ENCODE results near the gene C10orf71. TPM values are rescaled to one million over a fixed set of nuclear protein-coding genes. Genes with fewer than 3 reads are reported as not detected.

C10orf71 gene
- total RNA-seq, 1 experiment from 2014 or later = not detected

- Histone ChIP-seq H3K36me3 (ENCODE audit: control insufficient read depth in 1 of 2, insufficient read depth in 2 of 2, low read length in 2 of 2) (no peaks in the 10 kb centered on the region), H4K20me1 (ENCODE audit: insufficient read depth) (no peaks in the 10 kb centered on the region), H2AFZ (ENCODE audit: low read depth, low read length, poor library complexity, severe bottlenecking) (no peak overlapping the region), H3K4me2 (ENCODE audit: low read length) (no peak overlapping the region), H3K9ac (ENCODE audit: low read length) (no peak overlapping the region), H3K4me1 (ENCODE audit: control insufficient read depth in 1 of 2, insufficient read depth in 2 of 2, low read length in 2 of 2) (no peaks in the 10 kb centered on the region), H3K27me3 (ENCODE audit: insufficient read depth, low read length) (peaks cover 23% of the 10 kb centered on the region; the same call in 1 of the 2 replicates), H3K79me2 (ENCODE audit: insufficient read depth, low read length) (no peaks in the 10 kb centered on the region), H3K4me3 (replicated peaks in 1 of 2; ENCODE audit: low read depth in 1 of 2, low read length in 2 of 2) (no peak overlapping the region), H3K27ac (ENCODE audit: low read depth, low read length) (no peak overlapping the region), H3K9me2 (ENCODE audit: insufficient read depth) (no peaks in the 10 kb centered on the region), H3K9me3 (ENCODE audit: control insufficient read depth in 1 of 2, insufficient read depth in 1 of 2, low read depth in 1 of 2, low read length in 2 of 2) (no peaks in the 10 kb centered on the region)
- CTCF ChIA-PET = no interaction called here
- TF ChIP-seq SP1 (IDR thresholded peaks at IDR 0.05; ENCODE audit: low read depth) (no peak), ZNF274 (IDR thresholded peaks at IDR 0.05; ENCODE audit: low read depth, low read length) (no peak), EZH2 (IDR thresholded peaks at IDR 0.05) (no peak), POLR2AphosphoS5 (IDR thresholded peaks at IDR 0.05; ENCODE audit: low read depth, low read length) (no peak), FOSL1 (IDR thresholded peaks at IDR 0.05; ENCODE audit: low read depth) (no peak), RAD21 (IDR thresholded peaks at IDR 0.05; ENCODE audit: low read depth) (no peak), CEBPB (IDR thresholded peaks at IDR 0.05; ENCODE audit: low read depth) (no peak), POLR2A (IDR thresholded peaks at IDR 0.05; ENCODE audit: borderline replicate concordance, extremely low read depth, insufficient read depth, insufficient read length) (no peak)
- no TSS peak for BruUV-seq (replicated peaks)
- ATAC-seq (no peak), DNase-seq (ENCODE audit: low read depth, low spot score) (no peak)
- POLR2A ChIA-PET = no interaction called here
- intact Hi-C loops (cut with micrococcal nuclease) = no loop called here
- RAD21 ChIA-PET (ENCODE audit: low non-redundant PET in 1 of 2, low total read pairs in 2 of 2, uncharacterized antibody in 2 of 2, unreplicated experiment in 2 of 2) = no interaction called here
Observed at GRCh38 chr10:49313501-49314070, 14.6 kb downstream of the C10orf71 start.

- no peaks in the 10 kb centered on the region for H3K79me2 ChIP-seq (ENCODE audit: insufficient read depth, low read length)
- intact Hi-C loops (cut with micrococcal nuclease) = no loop called here
Observed at GRCh38 chr10:49314806-49315205, 15.8 kb downstream of the C10orf71 start.

More at GRCh38 chr10:49314806-49315205, 15.8 kb downstream of the C10orf71 start:
- H3K27me3 ChIP-seq (ENCODE audit: insufficient read depth, low read length) = peaks cover 23% of the 10 kb centered on the region; the same call in 1 of the 2 replicates
- no peaks in the 10 kb centered on the region for H3K9me3 ChIP-seq (ENCODE audit: control insufficient read depth in 1 of 2, insufficient read depth in 1 of 2, low read depth in 1 of 2, low read length in 2 of 2)
- BruUV-seq (replicated peaks) = no TSS peak
- no peaks in the 10 kb centered on the region for H3K9me2 ChIP-seq (ENCODE audit: insufficient read depth)
- DNase-seq (ENCODE audit: low read depth, low spot score) = no peak
- ATAC-seq = no peak
- ChIA-PET CTCF (no interaction called here), POLR2A (no interaction called here), RAD21 (ENCODE audit: low non-redundant PET in 1 of 2, low total read pairs in 2 of 2, uncharacterized antibody in 2 of 2, unreplicated experiment in 2 of 2) (no interaction called here)
- H3K4me1 ChIP-seq (ENCODE audit: control insufficient read depth in 1 of 2, insufficient read depth in 2 of 2, low read length in 2 of 2) = no peaks in the 10 kb centered on the region
- H3K4me2 ChIP-seq (ENCODE audit: low read length) = no peak overlapping the region
- H3K9ac ChIP-seq (ENCODE audit: low read length) = no peak overlapping the region
- TF ChIP-seq SIN3A (IDR thresholded peaks at IDR 0.05; ENCODE audit: low read depth) = no peak
- no peak overlapping the region for H3K4me3 ChIP-seq (replicated peaks in 1 of 2; ENCODE audit: low read depth in 1 of 2, low read length in 2 of 2)
- H2AFZ ChIP-seq (ENCODE audit: low read depth, low read length, poor library complexity, severe bottlenecking) = no peak overlapping the region
- H3K27ac ChIP-seq (ENCODE audit: low read depth, low read length) = no peak overlapping the region
- no peaks in the 10 kb centered on the region for H4K20me1 ChIP-seq (ENCODE audit: insufficient read depth)
- H3K36me3 ChIP-seq (ENCODE audit: control insufficient read depth in 1 of 2, insufficient read depth in 2 of 2, low read length in 2 of 2) = no peaks in the 10 kb centered on the region

Measured in HCT116 (cell line).